H1 (cell line): ENCODE measurements around the gene WDFY1. TPM values are rescaled to one million over a fixed set of nuclear protein-coding genes. Genes with fewer than 3 reads are reported as not detected.
A peak's percentile ranks its signal among the peaks of the same experiment; 100 is the strongest.

Experiments used
- KDM1A ChIP-seq: fragments of 200-600, 300-600 bp; sonication (generic); IDR thresholded peaks from 2 replicates; pipeline ENCODE4 v1.7.1; 2016; ENCODE audit warnings: mild to moderate bottlenecking, low read length, borderline replicate concordance
- RNF2 ChIP-seq: fragments of 200-900, 300-1000 bp; sonication (generic); IDR thresholded peaks from 2 replicates; pipeline ENCODE4 v1.7.1; 2016; ENCODE audit warnings: borderline replicate concordance, low read depth, mild to moderate bottlenecking, antibody characterized with exemption, low read length; ENCODE audit not compliant: poor library complexity, severe bottlenecking; ENCODE audit errors: missing control alignments
- polyA plus RNA-seq, 7 experiments: library from polyadenylated mRNA; depleted of rRNA in 3 of 7; stranded (reverse) in 5 of 7; unstranded in 2 of 7; fragments of >200 nt in 5 of 7; fragments of 200-250 nt in 2 of 7; gene quantifications; 1 replicate in 5 of 7; 2 replicates in 1 of 7; 4 replicates in 1 of 7; pipeline versions ENCODE4 v1.2.1 to v1.2.3, GENCODE V29; 2011 to 2013; ENCODE audit warnings: missing spikeins in 2 of 7, mixed read lengths in 2 of 7
- total RNA-seq: library from RNA; stranded (reverse); fragmentation: NEBNext Ultra II Directional; extraction: Animal tissue kit (Norgen Biotek cat#: 25700); gene quantifications from 2 replicates; pipeline ENCODE4 v1.2.1, GENCODE V29; 2021
- TF ChIP-seq, protein P1 (sequence below): IDR thresholded peaks from 2 replicates; pipeline ENCODE4 v1.6.1; 2012; ENCODE audit warnings: inconsistent platforms

The WDFY1 gene
- total and polyA plus RNA-seq, 2 of the 8 experiments (the other 6 are each of a cell fraction or from before 2014, with no cell fraction given), result 68.4 to 94.7 TPM

- TF ChIP-seq, protein P1, sequence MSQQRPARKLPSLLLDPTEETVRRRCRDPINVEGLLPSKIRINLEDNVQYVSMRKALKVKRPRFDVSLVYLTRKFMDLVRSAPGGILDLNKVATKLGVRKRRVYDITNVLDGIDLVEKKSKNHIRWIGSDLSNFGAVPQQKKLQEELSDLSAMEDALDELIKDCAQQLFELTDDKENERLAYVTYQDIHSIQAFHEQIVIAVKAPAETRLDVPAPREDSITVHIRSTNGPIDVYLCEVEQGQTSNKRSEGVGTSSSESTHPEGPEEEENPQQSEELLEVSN, result peak; percentile 43; the same call in 1 of the 2 replicates
- TF ChIP-seq RNF2 (no peak), KDM1A (no peak)
- TF ChIP-seq, all 59 proteins: peak for 6
These were observed 901 bp downstream of the WDFY1 start (continued) for GRCh38 chr2:223944166-223944702.
